Frontal cortex (tissue), 4 donors: ENCODE results near the gene ZMIZ1. TPM values are rescaled to one million over a fixed set of nuclear protein-coding genes. Genes with fewer than 3 reads are reported as not detected.
A peak's percentile ranks its signal among the peaks of the same experiment; 100 is the strongest.

ENCODE experiments used
- DNase-seq, 2 donors: peaks; one replicate each; pipeline ENCODE4 v3.0.0; 2012; ENCODE audit warnings: low spot score in 2 of 2
- FAIRE-seq: peaks from 2 replicates; lab custom pipeline; 2012; peaks lifted over from hg19 to GRCh38; lab: Jason Lieb, UNC
- total RNA-seq: library from RNA; depleted of rRNA; stranded (reverse); fragments of >200 nt; gene quantifications from one replicate; pipeline ENCODE4 v1.2.3, GENCODE V29; 2014
- donor health status: control.
- donor health status: control.
- donor health status: control.

Gene ZMIZ1
- total RNA-seq, 1 donor from 2014 or later, result 19.6 TPM

GRCh38 chr10:79229071-79229541, 160.3 kb downstream of the ZMIZ1 start:
- FAIRE-seq, result no peak

GRCh38 chr10:79229830-79230327, 161.1 kb downstream of the ZMIZ1 start:
- no peak for FAIRE-seq
- DNase-seq, result no peak

More at GRCh38 chr10:79229071-79229541, 160.3 kb downstream of the ZMIZ1 start:
- no peak for DNase-seq

- FAIRE-seq (no peak), DNase-seq (no peak)
These were observed 161.6 kb downstream of the ZMIZ1 start for GRCh38 chr10:79230328-79230830.

GRCh38 chr10:79230850-79231249, 162.1 kb downstream of the ZMIZ1 start:
- FAIRE-seq, result no peak
- no peak for DNase-seq

GRCh38 chr10:79231908-79232307, 163.1 kb downstream of the ZMIZ1 start:
- DNase-seq, result no peak
- no peak for FAIRE-seq

GRCh38 chr10:79232864-79233263, 164.1 kb downstream of the ZMIZ1 start:
- DNase-seq (no peak), FAIRE-seq (no peak)

- FAIRE-seq, result no peak
- DNase-seq, result no peak
These were observed 165.9 kb downstream of the ZMIZ1 start for GRCh38 chr10:79234391-79235315.

GRCh38 chr10:79235765-79236432, 167.1 kb downstream of the ZMIZ1 start:
- FAIRE-seq, result no peak

GRCh38 chr10:79236433-79236765, 167.6 kb downstream of the ZMIZ1 start:
- FAIRE-seq (no peak), DNase-seq (no peak)

More at GRCh38 chr10:79235765-79236432, 167.1 kb downstream of the ZMIZ1 start:
- no peak for DNase-seq

- FAIRE-seq, result no peak
- no peak for DNase-seq
These were observed 168.8 kb downstream of the ZMIZ1 start for GRCh38 chr10:79237454-79238157.

- FAIRE-seq (no peak), DNase-seq (no peak)
These were observed 169.4 kb downstream of the ZMIZ1 start for GRCh38 chr10:79238158-79238520.

- DNase-seq, result no peak
- no peak for FAIRE-seq
These were observed 169.8 kb downstream of the ZMIZ1 start for GRCh38 chr10:79238606-79239005.

GRCh38 chr10:79239275-79239779, 170.6 kb downstream of the ZMIZ1 start:
- DNase-seq, result peak; percentile 51 to 68
- FAIRE-seq, result no peak

GRCh38 chr10:79239924-79240581, 171.3 kb downstream of the ZMIZ1 start:
- no peak for DNase-seq
- FAIRE-seq, result no peak

GRCh38 chr10:79241629-79241989, 172.8 kb downstream of the ZMIZ1 start:
- DNase-seq (no peak), FAIRE-seq (no peak)

GRCh38 chr10:79241990-79242619, 173.3 kb downstream of the ZMIZ1 start:
- FAIRE-seq, result no peak

GRCh38 chr10:79242620-79243152, 173.9 kb downstream of the ZMIZ1 start:
- no peak for FAIRE-seq
- DNase-seq, result peak; percentile 74 to 81

More at GRCh38 chr10:79241990-79242619, 173.3 kb downstream of the ZMIZ1 start:
- DNase-seq, result peak; percentile 56 to 81

GRCh38 chr10:79243181-79244067, 174.7 kb downstream of the ZMIZ1 start:
- FAIRE-seq (no peak), DNase-seq (peak; percentile 73 to 81)
